ENCODE results near the gene COL20A1. TPM values are rescaled to one million over a fixed set of nuclear protein-coding genes. Genes with fewer than 3 reads are reported as not detected.
"Not testable (repeated sequence)": the region's sequence is repeated elsewhere in the genome, so short reads cannot be mapped to it uniquely, and the experiment has no call there.

COL20A1 gene
- total and polyA plus RNA-seq, 3 donors from 2014 or later = 14.4 to 17.2 (median 17.1) TPM

- Histone ChIP-seq H3K4me1 (no peaks in the 10 kb centered on the region), H3K4me3 (no peak overlapping the region), H3K27me3 (no peaks in the 10 kb centered on the region), H3K9me3 (no peaks in the 10 kb centered on the region), H3K36me3 (ENCODE audit: low read depth, missing control alignments) (no peaks in the 10 kb centered on the region), H3K27ac (no peak overlapping the region)
- DNase-seq = no peak
- intact Hi-C loops (cut with DNase I; ENCODE audit: low total_unique reads) = loop anchor here (5.0 kb wide), 1 partner anchor 77 kb away; no protein-coding TSS in a partner anchor
- 39 to 42% methylated on average over 4 to 8 of the region's 8 CpGs for WGBS, 2 donors
- TF ChIP-seq POLR2A (IDR thresholded peaks at IDR 0.05) = no peak
Observed at GRCh38 chr20:63305393-63305792, 12.4 kb downstream of the COL20A1 start.

DNA sequence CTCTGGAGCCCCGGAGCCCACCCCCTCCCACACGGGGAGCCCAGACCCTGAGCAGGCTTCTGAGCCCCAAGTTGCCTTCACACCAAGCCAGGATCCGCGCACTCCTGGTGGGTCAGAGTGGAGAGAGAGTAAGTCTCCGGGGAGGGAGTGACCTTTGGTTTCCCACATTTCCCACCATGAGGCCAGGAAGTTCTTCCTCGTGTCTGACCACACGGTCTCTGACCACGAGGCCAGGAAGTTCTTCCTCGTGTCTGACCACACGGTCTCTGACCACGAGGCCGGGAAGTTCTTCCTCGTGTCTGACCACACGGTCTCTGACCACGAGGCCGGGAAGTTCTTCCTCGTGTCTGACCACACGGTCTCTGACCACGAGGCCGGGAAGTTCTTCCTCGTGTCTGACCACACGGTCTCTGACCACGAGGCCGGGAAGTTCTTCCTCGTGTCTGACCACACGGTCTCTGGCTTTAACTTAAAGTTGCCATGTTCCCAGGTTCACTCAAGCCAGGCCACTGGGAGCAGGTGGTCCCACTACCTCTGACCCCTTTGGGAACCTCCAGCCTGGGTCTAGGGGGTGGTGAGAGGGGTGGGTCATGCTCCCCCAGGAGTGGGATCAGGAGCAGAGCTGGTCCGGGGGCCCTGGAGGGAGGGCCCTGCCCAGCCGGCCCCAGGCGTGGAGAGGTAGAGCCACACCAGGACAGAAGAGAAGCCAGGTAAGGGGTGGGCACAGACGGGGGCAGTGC lies 13.1 kb downstream of the COL20A1 start:
- not testable (repeated sequence) for H3K27me3 ChIP-seq; DNase-seq; H3K4me3 ChIP-seq; H3K9me3 ChIP-seq; H3K36me3 ChIP-seq (ENCODE audit: low read depth, missing control alignments); H3K27ac ChIP-seq; H3K4me1 ChIP-seq
- 73 to 76% methylated on average over 4 to 20 of the region's 30 CpGs for WGBS, 2 donors
- intact Hi-C loops (cut with DNase I; ENCODE audit: low total_unique reads) = loop anchor here (5.0 kb wide), 1 partner anchor 76 kb away; no protein-coding TSS in a partner anchor

DNA sequence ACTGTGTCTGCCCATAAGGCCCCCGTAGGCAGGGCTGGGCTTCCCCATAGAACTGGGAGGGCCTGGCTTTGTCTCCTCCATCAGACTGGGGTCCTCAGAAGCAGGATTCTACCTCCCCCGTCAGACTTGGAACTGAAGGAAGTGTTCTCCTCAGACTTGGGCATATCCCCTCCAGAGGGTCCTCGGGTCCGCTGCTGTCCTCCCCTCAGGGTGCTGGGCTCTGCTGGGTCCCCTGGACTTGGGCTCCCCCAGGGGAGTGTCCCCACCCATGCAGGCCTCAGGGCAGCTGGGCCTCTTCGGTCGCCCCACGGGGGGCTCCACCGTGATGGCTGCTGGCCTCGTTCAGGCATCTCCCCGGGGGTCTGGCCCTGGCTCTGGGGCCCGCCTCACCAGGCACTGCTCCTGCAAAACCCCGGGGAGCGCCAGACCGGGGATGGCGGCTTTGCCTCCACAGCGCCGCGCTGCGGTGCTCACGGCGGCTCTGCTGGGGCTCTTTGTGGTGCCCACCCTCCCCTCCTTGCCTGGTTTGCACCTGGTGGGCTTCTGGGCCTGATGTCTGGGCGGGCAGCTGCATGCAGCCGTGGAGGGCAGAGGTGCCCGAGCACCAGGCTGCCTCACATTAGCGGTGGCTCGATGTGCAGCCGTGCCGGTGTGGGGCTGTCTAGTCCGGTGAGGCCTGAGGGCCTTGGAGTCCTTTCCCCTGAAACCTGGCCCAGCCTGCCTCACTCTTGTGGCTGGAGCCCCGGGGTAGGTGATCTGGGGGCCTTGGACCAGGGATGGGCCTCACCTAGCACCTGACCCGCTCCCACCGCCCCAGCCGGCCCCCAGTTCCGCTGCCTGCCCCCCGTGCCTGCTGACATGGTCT lies 13.9 kb downstream of the COL20A1 start:
- H3K27me3 ChIP-seq = no peaks in the 10 kb centered on the region
- WGBS, 2 donors = 84 to 91% methylated on average over 19 to 34 of the region's 35 CpGs
- H3K4me1 ChIP-seq = no peaks in the 10 kb centered on the region
- intact Hi-C loops (cut with DNase I; ENCODE audit: low total_unique reads) = loop anchor here (5.0 kb wide), 1 partner anchor 75 kb away; no protein-coding TSS in a partner anchor
- TF ChIP-seq POLR2A (IDR thresholded peaks at IDR 0.05) (no peak), CTCF (IDR thresholded peaks at IDR 0.05) (no peak)
- no peaks in the 10 kb centered on the region for H3K9me3 ChIP-seq
- H3K36me3 ChIP-seq (ENCODE audit: low read depth, missing control alignments) = no peaks in the 10 kb centered on the region
- no peak overlapping the region for H3K4me3 ChIP-seq
- no peak overlapping the region for H3K27ac ChIP-seq
- DNase-seq = no peak

DNA sequence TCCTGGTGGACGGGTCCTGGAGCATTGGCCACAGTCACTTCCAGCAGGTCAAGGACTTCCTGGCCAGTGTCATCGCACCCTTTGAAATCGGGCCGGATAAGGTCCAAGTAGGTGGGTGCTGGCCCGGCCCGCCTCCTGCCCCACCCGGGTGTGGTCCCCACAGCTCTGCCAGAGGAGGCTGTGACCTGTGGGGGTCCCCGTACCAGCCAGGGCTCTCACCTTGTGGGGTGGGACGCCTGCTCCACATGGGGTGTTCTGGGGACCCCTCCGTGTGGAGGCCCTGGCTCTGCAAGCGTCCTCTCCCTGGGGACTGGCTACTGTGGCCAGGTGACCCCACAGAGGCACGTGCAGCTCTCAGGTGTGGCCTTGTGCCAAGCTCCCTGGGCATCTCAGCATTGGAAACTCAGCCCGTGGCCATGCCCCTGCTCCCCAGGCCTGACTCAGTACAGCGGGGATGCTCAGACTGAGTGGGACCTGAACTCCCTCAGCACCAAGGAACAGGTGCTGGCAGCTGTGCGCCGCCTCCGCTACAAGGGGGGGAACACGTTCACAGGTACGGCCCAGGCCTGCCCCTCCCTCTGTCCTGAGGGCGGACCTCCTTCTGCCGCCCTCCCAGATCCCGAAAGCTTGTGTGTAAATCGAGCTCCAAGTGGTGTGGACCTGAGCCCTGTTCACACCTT lies 14.7 kb downstream of the COL20A1 start:
- intact Hi-C loops (cut with DNase I; ENCODE audit: low total_unique reads) = loop anchor here (5.0 kb wide), 1 partner anchor 75 kb away; no protein-coding TSS in a partner anchor
- H3K36me3 ChIP-seq (ENCODE audit: low read depth, missing control alignments) = no peaks in the 10 kb centered on the region
- TF ChIP-seq CTCF (IDR thresholded peaks at IDR 0.05) (no peak), POLR2A (IDR thresholded peaks at IDR 0.05) (no peak)
- no peaks in the 10 kb centered on the region for H3K27me3 ChIP-seq
- H3K27ac ChIP-seq = no peak overlapping the region
- no peaks in the 10 kb centered on the region for H3K9me3 ChIP-seq
- peaks cover 4% of the 10 kb centered on the region for H3K4me1 ChIP-seq
- no peak overlapping the region for H3K4me3 ChIP-seq
- WGBS, 2 donors = 86 to 89% methylated on average over 5 to 23 of the region's 23 CpGs
- no peak for DNase-seq

- Histone ChIP-seq H3K4me3 (no peak overlapping the region), H3K36me3 (ENCODE audit: low read depth, missing control alignments) (no peaks in the 10 kb centered on the region), H3K4me1 (peaks cover 6% of the 10 kb centered on the region), H3K27ac (no peak overlapping the region), H3K9me3 (no peaks in the 10 kb centered on the region), H3K27me3 (no peaks in the 10 kb centered on the region)
- DNase-seq = no peak
- TF ChIP-seq POLR2A (IDR thresholded peaks at IDR 0.05) = no peak
- TF ChIP-seq CTCF (IDR thresholded peaks at IDR 0.05) = no peak
- intact Hi-C loops (cut with DNase I; ENCODE audit: low total_unique reads) = loop anchor here (5.0 kb wide), 1 partner anchor 74 kb away; no protein-coding TSS in a partner anchor
- 81% methylated on average over 8 to 29 of the region's 30 CpGs for WGBS, 2 donors
Observed at GRCh38 chr20:63308218-63308911, 15.4 kb downstream of the COL20A1 start.

All from testis (tissue), 3 donors.